Mucosa of descending colon (tissue), 3 donors: ENCODE data around the gene KRTAP10-9. TPM values are rescaled to one million over a fixed set of nuclear protein-coding genes. Genes with fewer than 3 reads are reported as not detected.
"Not testable (repeated sequence)": the region's sequence is repeated elsewhere in the genome, so short reads cannot be mapped to it uniquely, and the experiment has no call there.

Source experiments
- ATAC-seq: fragments of 200-7000 bp; cut with Tn5 transposase; one replicate; pipeline ENCODE4 v1.9.1; 2020; ENCODE audit warnings: mild to moderate bottlenecking, moderate library complexity
- DNase-seq, 3 donors: peaks; one replicate each; pipeline ENCODE4 v3.0.0-alpha.2; 2020
- H3K36me3 ChIP-seq: fragments of 200-600 bp; one replicate; pipeline ENCODE4 v1.8.0; 2021; ENCODE audit warnings: low read depth, mild to moderate bottlenecking
- H3K4me1 ChIP-seq: fragments of 200-600 bp; one replicate; pipeline ENCODE4 v1.8.0; 2021; ENCODE audit warnings: low read depth, mild to moderate bottlenecking
- H3K4me3 ChIP-seq: fragments of 200-600 bp; one replicate; pipeline ENCODE4 v1.8.0; 2021; ENCODE audit warnings: mild to moderate bottlenecking
- H3K9me3 ChIP-seq: fragments of 200-600 bp; one replicate; pipeline ENCODE4 v1.8.0; 2021; ENCODE audit warnings: mild to moderate bottlenecking
- intact Hi-C, 2 donors: fragments of 100-400 bp; cut with DNase I in 1 of 2; cut with micrococcal nuclease in 1 of 2; formaldehyde crosslinking; loops; one replicate each; pipeline versions ENCODE4 v1.11.0 to v1.11.1; 2022; cut with DNase I, micrococcal nuclease
- total RNA-seq, 3 donors: library from RNA; stranded (reverse); fragmentation: NEBNext Ultra II Directional in 2 of 3; extraction: Animal tissue kit (Norgen Biotek cat#: 25700) in 2 of 3; gene quantifications; one replicate each; pipeline versions ENCODE4 v1.2.1 to v1.2.4, GENCODE V29; 2021 to 2023
- TF ChIP-seq, protein P1 (sequence below): fragments of 200-600 bp; IDR thresholded peaks from one replicate; pipeline ENCODE4 v1.8.0; 2022; ENCODE audit warnings: antibody characterized with exemption, mild to moderate bottlenecking
- donor health status: DM: no; HTN: no; CAD: no; lungs with moderate emphysema.
- donor health status: DM: no; HTN: no; CAD: no.
- donor health status: DM: no; HTN: yes; CAD: no.

The KRTAP10-9 gene
- total RNA-seq, 3 donors from 2014 or later: not detected

- DNase-seq (no peak), ATAC-seq (no peak)
- Histone ChIP-seq H3K4me1 (no peaks in the 10 kb centered on the region), H3K4me3 (no peak within 1 kb of the TSS), H3K9me3 (no peaks in the 10 kb centered on the region), H3K36me3 (no peaks in the 10 kb centered on the region)
- intact Hi-C loops: no loop called here
- TF ChIP-seq, protein P1, sequence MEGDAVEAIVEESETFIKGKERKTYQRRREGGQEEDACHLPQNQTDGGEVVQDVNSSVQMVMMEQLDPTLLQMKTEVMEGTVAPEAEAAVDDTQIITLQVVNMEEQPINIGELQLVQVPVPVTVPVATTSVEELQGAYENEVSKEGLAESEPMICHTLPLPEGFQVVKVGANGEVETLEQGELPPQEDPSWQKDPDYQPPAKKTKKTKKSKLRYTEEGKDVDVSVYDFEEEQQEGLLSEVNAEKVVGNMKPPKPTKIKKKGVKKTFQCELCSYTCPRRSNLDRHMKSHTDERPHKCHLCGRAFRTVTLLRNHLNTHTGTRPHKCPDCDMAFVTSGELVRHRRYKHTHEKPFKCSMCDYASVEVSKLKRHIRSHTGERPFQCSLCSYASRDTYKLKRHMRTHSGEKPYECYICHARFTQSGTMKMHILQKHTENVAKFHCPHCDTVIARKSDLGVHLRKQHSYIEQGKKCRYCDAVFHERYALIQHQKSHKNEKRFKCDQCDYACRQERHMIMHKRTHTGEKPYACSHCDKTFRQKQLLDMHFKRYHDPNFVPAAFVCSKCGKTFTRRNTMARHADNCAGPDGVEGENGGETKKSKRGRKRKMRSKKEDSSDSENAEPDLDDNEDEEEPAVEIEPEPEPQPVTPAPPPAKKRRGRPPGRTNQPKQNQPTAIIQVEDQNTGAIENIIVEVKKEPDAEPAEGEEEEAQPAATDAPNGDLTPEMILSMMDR: no peak
Measured at GRCh38 chr21:44654576-44655175, 27.8 kb downstream of the KRTAP10-9 start, which contains the start of gene KRTAP12-4. TSS of gene KRTAP12-4 (minus strand) at chr21:44654659. CDS start at chr21:44654614, 45 bp downstream.

GRCh38 chr21:44656868-44657267 is 30.0 kb downstream of the KRTAP10-9 start:
- DNase-seq: no peak
- Histone ChIP-seq H3K4me1 (no peaks in the 10 kb centered on the region), H3K9me3 (no peaks in the 10 kb centered on the region), H3K4me3 (no peak overlapping the region), H3K36me3 (no peaks in the 10 kb centered on the region)
- TF ChIP-seq, protein P1: no peak
- no peak for ATAC-seq
- intact Hi-C loops: no loop called here

DNA sequence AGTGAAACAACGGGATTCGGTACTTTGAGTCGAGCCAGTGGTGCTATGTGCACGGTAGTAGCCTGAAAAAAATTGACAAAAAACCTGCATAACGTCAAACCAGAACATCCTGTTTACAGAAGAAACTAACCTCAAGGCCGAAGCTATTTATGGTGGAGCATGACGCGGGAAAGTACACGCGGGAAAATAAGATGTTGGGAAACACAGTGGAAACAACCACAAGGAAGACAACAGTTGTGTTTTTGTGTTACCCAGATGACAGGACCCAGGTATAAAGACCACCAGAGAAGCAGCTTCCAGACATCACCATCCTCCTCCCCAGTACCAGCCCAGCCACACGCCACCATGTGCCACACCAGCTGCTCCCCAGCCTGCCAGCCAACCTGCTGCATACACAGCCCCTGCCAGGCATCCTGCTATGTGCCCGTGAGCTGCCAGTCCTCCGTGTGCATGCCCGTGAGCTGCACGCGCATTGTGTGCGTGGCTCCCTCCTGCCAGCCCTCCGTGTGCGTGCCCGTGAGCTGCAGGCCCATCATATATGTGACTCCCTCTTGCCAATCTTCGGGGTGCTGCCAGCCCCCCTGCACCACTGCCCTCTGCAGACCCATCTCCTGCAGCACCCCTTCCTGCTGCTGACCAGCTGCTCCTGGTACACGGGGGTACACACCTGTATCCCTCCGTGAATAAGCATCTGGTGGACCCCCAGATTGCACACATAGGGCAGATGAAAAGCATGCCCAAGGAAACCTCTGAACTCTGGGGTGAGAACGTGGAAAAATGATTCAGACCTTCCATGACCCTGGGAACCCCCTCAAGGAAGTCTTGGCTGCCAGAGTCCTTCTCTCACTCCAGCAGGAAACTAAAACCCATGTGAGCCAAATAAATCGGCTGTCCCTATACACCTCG is 31.0 kb downstream of the KRTAP10-9 start, which contains the start of gene KRTAP12-3:
TSS of gene KRTAP12-3 (plus strand) at position 298 of the 906 bp plus-strand sequence. CDS start at position 346, 48 bp downstream.
- Histone ChIP-seq H3K9me3 (no peaks in the 10 kb centered on the region), H3K36me3 (no peaks in the 10 kb centered on the region), H3K4me3 (no peak within 1 kb of the TSS), H3K4me1 (no peaks in the 10 kb centered on the region)
- ATAC-seq (peak; percentile 70), DNase-seq (no peak)
- TF ChIP-seq, protein P1: no peak
- intact Hi-C loops: no loop called here

DNA sequence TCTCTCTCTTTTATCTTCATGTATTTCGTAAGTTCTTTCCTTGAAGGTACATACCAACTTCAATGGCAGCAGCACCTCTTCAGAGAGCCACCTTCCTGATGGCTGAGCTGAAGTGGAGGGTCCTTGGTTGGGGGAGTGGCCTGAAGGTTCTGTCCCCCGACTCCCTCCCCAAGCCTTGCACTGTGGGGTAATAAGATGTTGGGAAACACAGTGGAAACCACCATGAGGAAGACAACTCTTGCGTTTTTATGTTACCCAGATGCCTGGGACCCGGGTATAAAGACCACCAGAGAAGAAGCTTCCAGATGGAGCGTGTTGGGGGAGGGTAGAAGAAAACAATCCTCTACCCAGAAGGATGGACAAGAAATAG is 31.6 kb downstream of the KRTAP10-9 start:
- no peaks in the 10 kb centered on the region for H3K9me3 ChIP-seq
- no peak for DNase-seq
- TF ChIP-seq, protein P1: no peak
- intact Hi-C loops: no loop called here
- H3K4me3 ChIP-seq: no peak overlapping the region
- H3K4me1 ChIP-seq: no peaks in the 10 kb centered on the region
- ATAC-seq: no peak
- no peaks in the 10 kb centered on the region for H3K36me3 ChIP-seq

GRCh38 chr21:44658913-44659595 is 32.2 kb downstream of the KRTAP10-9 start:
- DNase-seq: peak in 1 of 3 donors; percentile 7
- TF ChIP-seq, protein P1: no peak
- Histone ChIP-seq H3K36me3 (no peaks in the 10 kb centered on the region), H3K4me3 (no peak overlapping the region), H3K4me1 (no peaks in the 10 kb centered on the region), H3K9me3 (no peaks in the 10 kb centered on the region)
- ATAC-seq: peak; percentile 49
- intact Hi-C loops: no loop called here

GRCh38 chr21:44661567-44661966 is 34.7 kb downstream of the KRTAP10-9 start:
- intact Hi-C loops, ATAC-seq, H3K4me1 ChIP-seq, H3K4me3 ChIP-seq, DNase-seq, H3K36me3 ChIP-seq, H3K9me3 ChIP-seq: not testable (repeated sequence)
